ENCODE data around the gene GLG1. TPM values are rescaled to one million over a fixed set of nuclear protein-coding genes. Genes with fewer than 3 reads are reported as not detected.

The GLG1 gene
- total and polyA plus RNA-seq, 4 donors, result 24.6 to 156 (median 78.2) TPM

DNA sequence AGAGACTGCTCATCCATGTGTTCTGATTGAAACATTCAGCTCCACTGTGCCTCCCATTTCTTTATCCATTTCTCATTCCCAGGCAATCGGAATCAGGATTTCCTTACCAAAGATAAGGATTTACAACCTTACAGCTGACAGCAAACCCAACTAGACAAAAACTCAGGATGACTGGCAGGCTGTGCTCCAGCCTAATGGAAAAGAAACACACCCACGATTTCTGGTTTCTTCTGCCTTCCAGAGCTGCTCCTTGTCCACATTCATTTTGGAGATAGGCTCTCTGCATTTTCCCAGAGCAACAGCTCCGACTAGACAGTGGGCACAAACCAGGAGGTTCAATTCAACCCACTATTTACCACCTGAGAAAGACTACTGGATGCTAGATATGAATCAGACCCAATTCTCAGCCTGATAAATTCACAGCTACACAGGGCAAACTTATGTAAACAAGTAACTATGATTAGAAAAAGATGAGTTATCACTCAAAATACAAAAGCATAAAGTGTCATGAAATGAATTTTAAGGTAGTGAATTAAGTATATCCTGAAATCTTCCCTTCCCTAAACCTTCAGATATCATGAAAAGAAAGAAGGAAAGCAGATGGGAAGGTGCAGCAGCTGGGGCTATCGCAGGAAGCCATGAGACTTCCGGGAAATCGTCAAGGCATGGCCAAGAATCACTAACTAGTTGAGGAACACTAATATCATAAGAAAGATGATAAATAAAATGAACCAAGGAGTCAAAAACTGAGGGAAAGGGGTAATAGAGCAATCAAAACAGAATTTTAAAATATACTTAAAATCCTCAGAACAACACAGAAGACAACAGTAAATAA lies 140.8 kb downstream of the GLG1 start:
- TF ChIP-seq, protein P1, sequence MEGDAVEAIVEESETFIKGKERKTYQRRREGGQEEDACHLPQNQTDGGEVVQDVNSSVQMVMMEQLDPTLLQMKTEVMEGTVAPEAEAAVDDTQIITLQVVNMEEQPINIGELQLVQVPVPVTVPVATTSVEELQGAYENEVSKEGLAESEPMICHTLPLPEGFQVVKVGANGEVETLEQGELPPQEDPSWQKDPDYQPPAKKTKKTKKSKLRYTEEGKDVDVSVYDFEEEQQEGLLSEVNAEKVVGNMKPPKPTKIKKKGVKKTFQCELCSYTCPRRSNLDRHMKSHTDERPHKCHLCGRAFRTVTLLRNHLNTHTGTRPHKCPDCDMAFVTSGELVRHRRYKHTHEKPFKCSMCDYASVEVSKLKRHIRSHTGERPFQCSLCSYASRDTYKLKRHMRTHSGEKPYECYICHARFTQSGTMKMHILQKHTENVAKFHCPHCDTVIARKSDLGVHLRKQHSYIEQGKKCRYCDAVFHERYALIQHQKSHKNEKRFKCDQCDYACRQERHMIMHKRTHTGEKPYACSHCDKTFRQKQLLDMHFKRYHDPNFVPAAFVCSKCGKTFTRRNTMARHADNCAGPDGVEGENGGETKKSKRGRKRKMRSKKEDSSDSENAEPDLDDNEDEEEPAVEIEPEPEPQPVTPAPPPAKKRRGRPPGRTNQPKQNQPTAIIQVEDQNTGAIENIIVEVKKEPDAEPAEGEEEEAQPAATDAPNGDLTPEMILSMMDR (IDR thresholded peaks at IDR 0.05; ENCODE audit: control extremely low read depth, extremely low read depth), result no peak
- Histone ChIP-seq H3K9me3 (ENCODE audit: control insufficient read depth in 4 of 4, insufficient read depth in 3 of 4, low read length in 3 of 4) (no peaks in the 10 kb centered on the region), H3K27ac (ENCODE audit: low read depth in 1 of 2, low read length in 1 of 2) (no peak overlapping the region), H3K4me1 (ENCODE audit: control insufficient read depth in 5 of 5, insufficient read depth in 5 of 5, low read length in 5 of 5) (no peaks in the 10 kb centered on the region), H3K4me3 (no peak overlapping the region), H3K9ac (ENCODE audit: insufficient read depth in 1 of 2, low read length in 2 of 2) (no peak overlapping the region), H3K36me3 (ENCODE audit: control insufficient read depth in 4 of 4, insufficient read depth in 4 of 4, low read length in 4 of 4) (peaks cover 32 to 51% (median 41%) of the 10 kb centered on the region in 4 donors), H3K27me3 (ENCODE audit: control insufficient read depth in 3 of 3, insufficient read depth in 3 of 3, low read length in 2 of 3) (no peaks in the 10 kb centered on the region)
- 80 to 85% methylated on average over 6 of the region's 6 CpGs for whole genome bisulfite sequencing, 2 donors
- DNase-seq (peak in 2 of 3 donors; percentile 21 to 22), ATAC-seq (ENCODE audit: insufficient read depth, low FRiP score) (no peak)

DNA sequence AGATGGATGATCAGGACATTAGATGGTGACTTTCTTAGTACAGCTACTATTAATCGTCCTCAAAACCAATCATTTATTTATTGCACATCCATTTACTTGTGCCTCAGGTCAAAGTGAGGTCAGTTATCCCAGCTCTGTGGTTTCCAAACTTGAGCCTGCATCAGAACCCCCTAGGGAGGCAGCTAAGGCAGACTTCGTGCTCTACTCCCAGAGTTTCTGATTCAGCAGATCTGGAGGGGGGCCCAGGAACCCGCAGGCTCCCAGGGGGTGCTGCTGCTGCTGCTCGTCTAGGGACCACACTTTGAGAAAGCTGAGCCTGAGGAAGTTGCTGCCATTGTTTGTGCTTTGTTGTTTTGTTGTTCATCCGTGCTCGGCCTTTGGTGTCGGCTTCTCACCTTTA lies 141.6 kb downstream of the GLG1 start:
- H3K27me3 ChIP-seq (ENCODE audit: control insufficient read depth in 3 of 3, insufficient read depth in 3 of 3, low read length in 2 of 3), result no peaks in the 10 kb centered on the region
- H3K27ac ChIP-seq (ENCODE audit: low read depth in 1 of 2, low read length in 1 of 2), result no peak overlapping the region
- 94 to 96% methylated on average over 7 of the region's 7 CpGs for WGBS, 2 donors
- H3K4me3 ChIP-seq, result no peak overlapping the region
- H3K9me3 ChIP-seq (ENCODE audit: control insufficient read depth in 4 of 4, insufficient read depth in 3 of 4, low read length in 3 of 4), result no peaks in the 10 kb centered on the region
- no peaks in the 10 kb centered on the region for H3K4me1 ChIP-seq (ENCODE audit: control insufficient read depth in 5 of 5, insufficient read depth in 5 of 5, low read length in 5 of 5)
- no peak overlapping the region for H3K9ac ChIP-seq (ENCODE audit: insufficient read depth in 1 of 2, low read length in 2 of 2)
- TF ChIP-seq, protein P1 (IDR thresholded peaks at IDR 0.05; ENCODE audit: control extremely low read depth, extremely low read depth), result no peak
- peaks cover 30 to 52% (median 37%) of the 10 kb centered on the region in 4 donors for H3K36me3 ChIP-seq (ENCODE audit: control insufficient read depth in 4 of 4, insufficient read depth in 4 of 4, low read length in 4 of 4)
- DNase-seq (no peak), ATAC-seq (ENCODE audit: insufficient read depth, low FRiP score) (no peak)

DNA sequence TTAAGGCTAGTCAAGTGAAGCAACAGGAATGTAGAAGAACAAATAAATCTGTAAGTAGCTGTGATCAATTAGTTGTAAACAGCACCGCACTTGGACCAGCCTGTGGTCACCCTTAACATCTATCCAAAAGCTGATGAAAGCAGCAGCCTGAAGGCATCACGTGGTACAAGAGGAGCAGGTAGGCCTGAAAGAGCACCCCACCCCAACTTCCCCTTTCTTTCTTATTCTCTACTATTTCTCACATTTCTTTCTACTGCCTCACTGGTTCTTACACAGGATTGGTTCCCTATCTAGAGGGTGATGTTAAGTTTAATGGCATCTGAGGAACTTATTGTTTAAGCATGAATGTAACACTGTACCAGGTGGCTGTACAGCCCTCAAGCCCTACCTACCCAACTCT lies 143.0 kb downstream of the GLG1 start:
- no peak overlapping the region for H3K4me3 ChIP-seq
- H3K9me3 ChIP-seq (ENCODE audit: control insufficient read depth in 4 of 4, insufficient read depth in 3 of 4, low read length in 3 of 4), result no peaks in the 10 kb centered on the region
- TF ChIP-seq, protein P1 (IDR thresholded peaks at IDR 0.05; ENCODE audit: control extremely low read depth, extremely low read depth), result no peak
- WGBS, 2 donors, result 92 to 95% methylated on average over 2 of the region's 2 CpGs
- no peak overlapping the region for H3K9ac ChIP-seq (ENCODE audit: insufficient read depth in 1 of 2, low read length in 2 of 2)
- DNase-seq (no peak), ATAC-seq (ENCODE audit: insufficient read depth, low FRiP score) (no peak)
- no peak overlapping the region for H3K27ac ChIP-seq (ENCODE audit: low read depth in 1 of 2, low read length in 1 of 2)
- H3K27me3 ChIP-seq (ENCODE audit: control insufficient read depth in 3 of 3, insufficient read depth in 3 of 3, low read length in 2 of 3), result no peaks in the 10 kb centered on the region
- no peaks in the 10 kb centered on the region for H3K4me1 ChIP-seq (ENCODE audit: control insufficient read depth in 5 of 5, insufficient read depth in 5 of 5, low read length in 5 of 5)
- H3K36me3 ChIP-seq (ENCODE audit: control insufficient read depth in 4 of 4, insufficient read depth in 4 of 4, low read length in 4 of 4), result peaks cover 23 to 44% (median 31%) of the 10 kb centered on the region in 4 donors

Data from lung (tissue), 12 donors.